ENCODE measurements around the gene CHID1.
A peak's percentile ranks its signal among the peaks of the same experiment; 100 is the strongest.

Gene CHID1

DNA sequence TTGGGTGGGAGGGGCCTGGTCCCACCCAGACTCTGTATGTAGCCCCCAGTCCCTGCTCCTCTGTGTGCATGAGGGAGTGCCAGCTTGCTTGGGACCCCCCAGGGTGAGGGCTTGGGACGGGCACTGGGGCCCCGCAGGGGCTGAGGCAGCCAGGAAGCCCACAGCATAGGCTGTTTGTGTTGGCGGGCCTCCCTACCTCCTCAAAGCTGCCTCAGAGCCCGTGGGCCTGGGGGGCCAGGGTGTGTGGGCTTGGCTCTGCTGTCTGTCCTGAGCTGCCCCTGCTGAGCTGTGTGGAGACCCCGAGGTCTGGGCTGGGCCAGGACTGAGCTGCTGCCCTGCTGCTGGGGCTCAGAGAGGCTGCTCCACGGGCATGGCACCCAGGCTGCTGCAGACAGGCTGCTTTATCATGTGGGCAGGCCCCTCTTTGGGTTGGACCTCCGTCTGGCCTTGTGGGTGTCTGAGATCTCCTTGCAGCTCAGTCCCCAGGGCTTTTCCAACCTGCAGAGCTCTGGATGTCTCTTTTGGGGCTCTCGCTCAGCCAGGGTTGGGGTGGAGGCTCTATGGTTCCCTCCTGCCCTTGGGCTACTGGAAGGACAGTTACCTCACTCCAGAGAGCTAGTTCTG, 64.6 kb downstream of the CHID1 start:
- no peak for DNase-seq

DNA sequence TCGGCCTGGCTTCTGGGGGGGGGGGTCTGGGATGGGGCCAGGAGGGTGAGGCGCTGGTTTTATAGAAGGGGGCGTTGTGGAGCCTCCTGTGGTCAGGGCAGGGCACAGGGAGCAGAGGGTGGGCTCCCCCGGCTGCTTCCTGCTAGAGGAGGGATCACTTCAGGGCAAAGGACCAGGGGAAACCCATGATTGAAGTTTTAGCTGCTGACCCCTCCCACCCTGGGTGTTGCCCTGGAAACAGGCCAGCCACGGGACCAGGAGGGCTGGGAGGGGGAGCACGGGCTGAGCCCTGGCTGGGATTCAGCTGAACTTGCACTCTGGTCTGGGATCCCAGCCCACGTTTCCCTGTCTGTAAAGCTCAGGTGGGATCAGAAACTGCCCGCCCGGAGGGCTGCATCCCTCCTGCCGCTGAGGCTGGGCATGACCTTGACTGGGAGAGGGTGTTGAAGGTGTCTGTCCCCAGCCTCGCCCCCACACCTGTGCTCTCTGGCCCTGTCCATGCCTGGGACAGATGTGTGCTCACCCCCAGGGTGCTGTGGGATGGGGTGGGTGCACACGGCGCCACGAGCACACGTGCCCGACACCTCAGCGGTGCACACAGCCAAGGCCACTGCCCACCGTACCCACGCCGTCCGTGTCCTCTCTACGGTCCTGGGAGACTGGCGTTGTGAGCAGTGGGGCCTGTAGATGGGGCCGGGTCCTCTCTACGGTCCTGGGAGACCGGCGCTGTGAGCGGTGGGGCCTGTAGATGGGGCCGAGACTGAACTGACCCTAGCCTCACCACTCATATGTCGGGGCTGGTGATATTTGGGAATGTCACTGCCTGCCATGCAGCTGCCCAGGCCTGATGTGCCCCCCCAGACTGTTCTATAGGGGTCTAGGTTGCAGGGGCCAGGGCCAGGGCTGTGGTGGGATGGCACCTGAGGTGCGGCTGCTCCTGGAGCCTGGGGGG, 65.6 kb downstream of the CHID1 start:
- peak; percentile 25 for DNase-seq

DNA sequence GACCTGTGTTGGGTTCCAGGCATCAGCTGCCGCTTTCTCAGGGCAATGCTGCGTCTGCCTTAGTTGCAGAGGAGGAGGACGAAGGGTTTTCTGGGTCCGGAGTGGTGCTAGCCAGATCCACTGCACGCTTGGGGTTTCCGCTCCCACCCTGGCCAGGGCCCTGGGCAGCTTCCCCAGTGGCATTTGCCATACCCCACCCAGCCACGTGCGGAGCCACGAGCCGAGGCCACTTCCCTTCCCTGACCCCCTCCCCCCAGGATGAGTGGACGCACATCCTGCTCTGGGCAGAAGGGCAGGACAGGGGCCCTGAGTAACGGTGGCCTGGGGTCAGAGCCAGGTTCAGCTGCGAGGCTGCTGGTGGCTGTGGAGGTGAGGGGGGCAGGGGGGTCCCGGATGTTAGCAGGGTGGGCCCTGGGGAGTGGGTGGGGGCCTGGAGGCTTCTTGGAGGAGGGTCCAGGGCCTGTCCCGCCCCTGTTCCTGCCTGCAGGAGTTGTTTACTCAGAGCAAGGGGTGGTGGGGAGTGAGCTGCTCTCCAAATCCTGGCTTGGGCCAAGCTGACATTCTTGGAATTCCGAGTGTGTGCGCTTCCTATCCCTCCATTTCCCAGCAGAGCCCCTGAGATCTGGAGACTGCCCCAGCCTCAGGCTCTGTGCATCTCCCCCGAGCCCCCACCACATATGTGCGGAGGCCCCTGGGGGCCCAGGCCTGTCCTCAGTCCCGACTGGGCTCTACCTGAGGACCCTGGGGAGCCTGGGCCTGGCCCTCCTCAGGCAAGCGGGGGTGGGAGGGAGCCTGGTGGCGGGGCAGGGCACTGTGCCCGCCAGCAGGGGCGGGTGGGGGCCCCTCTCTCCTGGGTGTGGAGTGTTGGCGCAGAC, 66.6 kb downstream of the CHID1 start:
- DNase-seq = no peak

DNA sequence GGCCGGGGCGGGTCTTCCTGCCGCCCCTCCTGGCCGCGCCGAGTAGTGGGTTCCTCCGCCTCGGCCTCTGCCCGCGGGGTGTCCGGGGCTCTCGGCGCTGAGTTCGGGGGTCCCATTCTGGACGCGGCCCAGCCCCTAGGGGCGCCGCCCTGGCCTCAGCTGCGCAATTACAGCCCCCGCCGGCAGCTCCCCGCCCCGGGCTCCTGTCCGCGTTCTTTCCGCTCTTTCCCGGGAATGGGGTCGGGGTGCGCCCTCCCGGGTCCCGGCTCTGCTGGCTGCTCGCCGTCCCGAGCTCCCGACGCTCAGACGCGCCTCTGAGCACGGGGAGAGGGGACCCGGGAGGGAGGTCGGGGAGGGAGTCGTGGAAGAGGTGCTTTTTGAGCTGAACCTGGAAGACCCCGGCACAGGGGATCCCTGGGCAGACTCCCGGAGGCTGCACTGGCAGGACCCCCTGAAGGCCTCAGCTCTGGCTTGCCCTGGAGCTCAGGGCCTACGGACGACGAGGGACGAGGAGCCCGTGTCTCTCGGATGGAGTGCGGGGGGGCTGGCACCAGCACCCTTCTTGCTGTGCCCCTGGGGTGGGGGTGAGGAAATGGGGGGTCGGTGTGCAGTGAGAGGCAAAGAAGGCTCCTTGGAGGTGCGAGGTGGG, 67.4 kb downstream of the CHID1 start:
- no peak for DNase-seq

- peak; percentile 76 for DNase-seq
These were observed 68.1 kb downstream of the CHID1 start, which contains the start of the genes POLR2L and TSPAN4 for GRCh38 chr11:842370-843002. Gene POLR2L, minus strand, starts transcription at chr11:842529. Its CDS starts 21 bp downstream, at chr11:842508. Gene TSPAN4, plus strand, starts transcription at chr11:842852. Its CDS starts 7,453 bp downstream, at chr11:850305.

DNA sequence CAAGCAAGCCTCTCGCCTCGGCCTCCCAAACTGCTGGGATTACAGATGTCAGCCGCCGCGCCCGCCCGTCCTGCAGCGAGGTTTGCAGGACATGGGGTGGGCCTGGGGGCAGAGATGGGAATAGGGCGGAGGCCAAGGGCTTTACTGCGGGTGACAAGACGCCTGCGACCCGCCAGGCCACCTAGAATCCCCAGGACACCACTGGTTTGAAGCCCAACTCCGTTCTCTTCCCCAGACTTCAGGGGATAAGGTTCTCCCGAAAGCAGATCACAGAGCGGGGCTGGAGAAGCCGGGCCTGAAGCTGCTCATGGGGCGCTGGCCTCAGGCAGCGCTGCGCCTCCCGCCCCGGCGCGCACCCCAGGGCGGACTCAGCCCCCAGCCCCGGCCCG, 68.6 kb downstream of the CHID1 start:
- no peak for DNase-seq

DNA sequence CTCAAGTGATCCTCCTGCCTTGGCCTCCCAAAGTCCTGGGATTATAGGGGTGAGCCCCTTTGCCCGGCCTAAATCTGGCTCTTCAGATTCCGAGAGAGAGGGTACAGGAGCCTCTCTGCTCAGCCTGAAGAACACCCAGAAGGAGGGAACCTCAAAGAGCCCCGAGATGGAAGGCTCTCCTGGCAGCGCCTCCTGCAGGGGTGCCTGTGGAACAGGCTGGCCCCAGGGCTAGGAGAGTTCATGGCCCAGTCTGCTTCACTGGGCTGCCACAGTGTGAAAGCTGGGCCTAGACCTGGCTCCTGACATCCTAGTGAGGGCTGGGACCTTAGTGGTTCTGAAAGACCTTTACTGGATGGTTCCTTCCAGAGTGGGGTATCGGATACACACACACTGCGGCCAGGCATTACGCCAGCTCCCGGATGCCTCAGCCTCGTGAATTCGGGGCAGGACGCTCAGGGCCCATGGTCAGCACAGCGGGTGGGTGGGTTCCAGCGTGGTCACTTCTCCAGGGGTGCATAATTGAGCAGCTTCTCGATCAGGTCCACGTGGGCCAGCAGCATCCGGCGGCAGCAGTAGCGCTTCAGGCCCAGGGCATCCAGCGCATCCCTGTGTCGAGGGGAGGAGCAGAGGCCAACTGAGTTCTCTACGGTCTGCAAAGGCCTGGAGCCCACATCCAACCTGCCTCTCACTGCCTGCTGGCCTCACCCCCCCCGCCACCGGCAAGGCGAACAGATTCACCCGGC, 70.6 kb downstream of the CHID1 start:
- no peak for DNase-seq

DNA sequence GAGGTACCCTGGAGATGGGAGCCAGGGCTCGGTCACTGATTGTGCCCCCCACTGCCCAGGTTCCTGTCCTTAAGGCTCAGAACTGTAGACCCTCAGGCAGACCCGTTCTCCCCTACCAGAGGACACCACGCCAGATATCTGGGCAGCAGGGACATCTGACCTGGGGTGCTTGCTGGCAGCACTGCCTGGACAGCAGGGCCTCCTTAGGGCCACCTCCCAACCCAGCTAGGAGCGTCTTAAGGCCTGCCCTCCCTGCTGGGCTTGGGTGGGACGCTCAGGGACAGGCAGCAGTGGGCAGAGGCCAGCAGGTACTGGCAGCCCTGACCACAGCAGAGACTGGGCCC, 71.4 kb downstream of the CHID1 start:
- DNase-seq = no peak

DNA sequence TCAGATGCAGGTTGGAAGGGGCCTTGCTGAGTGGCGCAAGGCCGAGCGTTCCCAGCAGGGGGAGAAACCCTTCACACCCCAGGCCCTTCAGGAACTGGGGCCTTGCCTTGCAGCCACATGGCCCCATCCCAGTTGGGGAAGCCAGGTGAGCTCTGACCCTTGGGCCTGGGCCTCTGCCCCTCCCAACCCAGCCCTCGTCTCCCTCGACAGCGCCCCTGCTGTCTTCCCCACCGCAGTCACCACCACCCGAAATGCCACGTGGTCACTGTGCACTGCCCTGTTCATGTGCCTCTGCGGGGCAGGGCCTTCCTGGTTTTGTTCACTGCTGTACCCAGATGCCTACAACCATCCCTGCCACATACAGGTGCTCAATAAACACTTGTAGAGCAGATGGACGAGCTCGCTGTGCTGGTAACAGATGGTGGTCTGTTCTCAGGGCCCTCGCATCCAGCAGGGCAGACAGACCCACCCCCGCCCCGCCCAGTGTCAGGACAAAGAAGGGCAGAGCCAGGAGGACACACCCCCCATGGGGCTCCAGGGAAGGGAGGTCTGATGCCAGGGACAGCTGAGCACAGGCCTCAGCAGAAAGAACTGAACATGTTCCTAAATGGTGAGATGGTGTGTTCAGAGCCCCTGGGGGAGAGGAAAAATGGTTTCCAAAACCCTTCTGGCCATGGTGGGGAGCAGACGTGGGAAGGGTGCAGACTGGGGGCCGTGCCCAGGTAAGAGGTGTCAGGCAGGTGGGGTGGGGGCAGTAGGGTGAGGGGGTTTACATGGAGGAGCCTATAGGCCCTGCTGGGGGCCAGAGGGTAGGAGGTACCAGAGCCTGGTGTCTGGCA, 72.0 kb downstream of the CHID1 start:
- no peak for DNase-seq

GRCh38 chr11:837990-838307, 72.7 kb downstream of the CHID1 start:
- DNase-seq = no peak

DNA sequence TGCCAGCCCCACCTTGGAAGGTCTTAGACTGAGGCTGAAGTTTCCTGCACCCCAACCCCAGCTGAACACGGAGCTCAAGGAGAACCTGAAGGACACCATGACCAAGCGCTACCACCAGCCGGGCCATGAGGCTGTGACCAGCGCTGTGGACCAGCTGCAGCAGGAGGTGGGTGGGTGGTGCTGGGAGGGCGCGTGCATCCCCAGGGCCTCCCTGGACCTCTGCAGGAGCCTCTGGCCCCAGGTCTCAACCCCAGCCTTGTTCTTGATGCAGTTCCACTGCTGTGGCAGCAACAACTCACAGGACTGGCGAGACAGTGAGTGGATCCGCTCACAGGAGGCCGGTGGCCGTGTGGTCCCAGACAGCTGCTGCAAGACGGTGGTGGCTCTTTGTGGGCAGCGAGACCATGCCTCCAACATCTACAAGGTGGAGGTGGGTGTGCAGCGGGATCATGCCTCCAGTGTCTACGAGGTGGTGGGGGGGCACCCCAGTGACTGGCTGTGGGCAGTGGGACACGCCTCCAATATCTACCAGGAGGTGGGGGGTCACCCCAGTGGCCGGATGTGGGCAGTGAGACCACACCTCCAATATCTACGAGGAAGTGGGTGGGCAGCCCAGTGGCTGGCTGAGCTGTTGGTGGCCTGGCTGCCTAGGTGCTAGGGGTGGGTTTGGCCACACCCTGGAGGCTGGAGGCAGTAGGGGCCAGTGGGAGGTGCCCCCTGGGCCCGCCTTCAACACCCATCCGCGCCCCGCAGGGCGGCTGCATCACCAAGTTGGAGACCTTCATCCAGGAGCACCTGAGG, 73.2 kb downstream of the CHID1 start:
- DNase-seq = no peak

DNA sequence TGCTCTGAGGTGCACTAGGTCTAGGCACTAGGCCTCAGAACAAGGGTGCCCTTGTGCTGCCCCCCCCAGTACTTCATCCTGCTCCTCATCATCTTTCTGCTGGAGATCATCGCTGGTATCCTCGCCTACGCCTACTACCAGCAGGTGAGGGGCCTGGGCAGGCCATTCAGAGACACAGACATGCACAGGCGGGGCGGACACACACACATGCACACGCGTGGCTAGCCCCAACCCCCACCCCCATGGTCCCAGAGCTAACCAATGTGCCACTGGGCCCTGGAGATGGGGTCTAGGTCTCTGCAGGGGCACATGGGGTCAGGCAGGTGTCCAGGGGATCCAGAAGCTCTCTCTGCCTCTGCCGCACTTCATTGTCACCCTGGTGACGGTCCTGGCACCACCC, 73.9 kb downstream of the CHID1 start:
- DNase-seq = no peak

DNA sequence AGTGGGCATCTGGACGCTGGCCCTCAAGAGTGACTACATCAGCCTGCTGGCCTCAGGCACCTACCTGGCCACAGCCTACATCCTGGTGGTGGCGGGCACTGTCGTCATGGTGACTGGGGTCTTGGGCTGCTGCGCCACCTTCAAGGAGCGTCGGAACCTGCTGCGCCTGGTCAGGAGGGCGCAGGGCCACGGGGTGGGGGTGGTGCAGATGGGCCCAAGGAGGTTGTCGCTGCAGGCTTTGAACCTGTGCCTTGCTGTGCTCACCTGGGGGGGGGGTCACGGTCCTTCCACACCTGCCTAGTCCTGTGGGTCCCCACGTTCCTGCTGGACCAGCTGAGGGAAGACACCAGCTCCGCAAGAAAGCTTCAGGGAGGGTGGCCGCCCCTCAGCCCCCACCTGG, 74.3 kb downstream of the CHID1 start:
- DNase-seq = no peak

DNA sequence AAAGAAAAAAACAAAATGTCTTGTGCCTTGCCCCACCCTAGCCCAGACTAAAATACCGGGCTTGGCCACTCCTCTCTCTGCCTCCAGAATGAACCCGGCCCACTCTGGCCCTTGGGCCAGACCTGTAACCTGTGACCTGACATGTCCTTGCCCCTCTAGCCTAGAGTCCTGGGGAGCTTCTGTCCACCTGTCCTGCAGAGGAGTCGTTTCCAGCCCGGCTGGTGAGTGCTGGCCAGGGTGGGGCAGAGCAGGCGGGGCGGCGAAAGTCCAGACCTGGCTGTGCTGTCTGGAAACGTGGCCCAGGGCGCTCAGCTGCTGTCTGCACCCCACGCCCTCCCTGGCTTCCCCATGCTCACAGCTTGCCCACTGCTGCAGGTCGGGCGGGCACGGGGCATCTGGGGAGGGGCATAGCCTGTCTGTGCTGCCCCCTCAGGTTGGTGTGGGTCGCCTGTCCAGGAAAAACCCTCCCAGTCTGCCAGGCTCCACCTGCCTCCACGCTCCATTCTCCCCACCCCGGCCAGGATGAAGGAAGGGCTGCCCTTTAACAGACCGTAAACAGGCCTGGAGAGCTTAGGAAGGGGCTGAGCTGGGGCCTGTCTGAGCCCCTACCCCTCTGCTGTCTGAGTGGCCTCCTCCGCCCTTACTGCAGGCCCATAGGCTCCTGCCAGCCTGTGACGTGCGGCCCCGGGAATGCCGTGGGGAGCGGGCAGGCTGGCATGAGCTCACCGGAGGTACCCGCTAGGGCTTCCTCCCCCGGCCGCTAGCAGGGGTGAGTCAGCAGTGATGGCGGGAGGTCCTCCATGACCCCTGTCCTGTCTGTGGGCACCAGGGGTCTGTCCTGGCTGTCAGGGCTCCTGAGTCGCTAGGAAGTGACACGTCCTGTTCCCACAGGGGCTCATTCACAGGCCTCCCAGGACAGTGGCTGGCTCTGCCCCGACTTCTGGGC, 76.0 kb downstream of the CHID1 start:
- DNase-seq = no peak

- no peak for DNase-seq
These were observed 76.7 kb downstream of the CHID1 start for GRCh38 chr11:833849-834311.

- DNase-seq = no peak
These were observed 77.4 kb downstream of the CHID1 start for GRCh38 chr11:833114-833791.

DNA sequence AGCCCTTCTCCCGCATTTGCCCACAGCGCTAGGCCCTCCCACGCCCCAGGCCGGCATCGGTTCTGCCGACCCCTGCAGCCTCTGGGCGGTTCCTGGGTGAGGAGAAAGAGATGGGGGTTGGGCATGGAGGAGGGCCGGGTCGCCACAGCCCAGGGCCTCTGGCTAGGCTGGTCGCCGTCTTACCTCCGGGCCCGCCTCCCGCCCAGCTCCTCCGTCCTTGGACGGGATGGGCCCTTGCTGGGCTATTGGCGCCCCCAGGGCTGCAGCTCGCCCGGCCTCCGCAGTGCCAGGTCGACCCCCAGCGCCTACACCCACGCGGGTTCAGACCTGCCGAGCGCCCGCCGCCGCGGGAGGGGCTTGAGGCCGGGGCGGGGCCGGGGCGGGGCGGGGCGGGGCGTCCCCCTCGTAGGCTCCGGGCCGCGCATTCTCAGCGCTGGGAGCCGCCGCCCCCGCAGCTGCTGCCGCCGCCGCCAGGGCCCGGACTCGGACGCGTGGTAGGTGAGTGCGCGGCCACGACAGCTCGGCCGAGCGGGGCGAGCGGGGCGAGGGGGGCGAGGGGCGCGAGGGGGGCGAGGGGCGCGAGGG, 78.0 kb downstream of the CHID1 start, which contains the start of gene CD151:
TSS of gene CD151 (plus strand) at position 424 of the 585 bp plus-strand sequence. CDS start 3,118 bp downstream, outside the sequence.
- peak; percentile 25 for DNase-seq

Data from effector CD8-positive, alpha-beta T cell (primary cell).